ENCODE measurements around the gene MBNL3. TPM values are rescaled to one million over a fixed set of nuclear protein-coding genes. Genes with fewer than 3 reads are reported as not detected.

Gene MBNL3
- total RNA-seq, 1 experiment from 2014 or later, result 4.6 TPM

DNA sequence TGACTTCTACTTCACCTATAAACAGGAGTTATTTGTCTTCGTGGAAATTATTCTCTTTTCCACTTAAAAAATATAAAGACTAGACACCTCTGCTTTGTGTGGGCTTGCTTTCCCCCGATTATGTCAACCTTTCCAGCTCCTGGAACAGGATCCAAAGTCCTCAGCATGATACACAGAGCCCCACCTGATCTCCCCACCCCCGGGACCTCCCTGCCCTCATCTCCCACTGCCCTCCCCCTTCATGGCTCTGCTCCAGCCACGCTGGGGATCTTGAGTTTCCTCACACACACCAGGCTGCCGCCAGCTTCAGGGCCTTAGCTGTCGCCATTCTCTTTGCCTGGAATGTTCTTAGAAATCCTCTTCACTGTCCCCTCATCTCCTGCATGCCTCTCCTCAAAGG is 55.3 kb downstream of the MBNL3 start:
- intact Hi-C loops (cut with micrococcal nuclease), result no loop called here
- ChIA-PET RAD21 (ENCODE audit: low non-redundant PET in 1 of 2, low total read pairs in 2 of 2, uncharacterized antibody in 2 of 2, unreplicated experiment in 2 of 2) (no interaction called here), POLR2A (no interaction called here), CTCF (no interaction called here)
- no peak overlapping the region for H3K4me3 ChIP-seq (replicated peaks in 1 of 2; ENCODE audit: low read depth in 1 of 2, low read length in 2 of 2)
- ATAC-seq, result no peak
- H3K4me1 ChIP-seq (ENCODE audit: control insufficient read depth in 1 of 2, insufficient read depth in 2 of 2, low read length in 2 of 2), result no peaks in the 10 kb centered on the region
- H3K27ac ChIP-seq (ENCODE audit: low read depth, low read length), result no peak overlapping the region
- no peaks in the 10 kb centered on the region for H3K9me3 ChIP-seq (ENCODE audit: control insufficient read depth in 1 of 2, insufficient read depth in 1 of 2, low read depth in 1 of 2, low read length in 2 of 2)
- H3K9me2 ChIP-seq (ENCODE audit: insufficient read depth), result no peaks in the 10 kb centered on the region
- TF ChIP-seq JUND (IDR thresholded peaks at IDR 0.05), result no peak
- no peak for TF ChIP-seq ZBTB33 (IDR thresholded peaks at IDR 0.05; ENCODE audit: extremely low read depth, insufficient replicate concordance, low read length)
- no peak for TF ChIP-seq EZH2 (IDR thresholded peaks at IDR 0.05)
- no peak for TF ChIP-seq ZNF274 (IDR thresholded peaks at IDR 0.05; ENCODE audit: low read depth, low read length)
- no peak for TF ChIP-seq POLR2AphosphoS5 (IDR thresholded peaks at IDR 0.05; ENCODE audit: low read depth, low read length)
- TF ChIP-seq EZH2phosphoT487 (IDR thresholded peaks at IDR 0.05; ENCODE audit: borderline replicate concordance), result no peak
- TF ChIP-seq CBX3 (IDR thresholded peaks at IDR 0.05; ENCODE audit: low read depth), result no peak
- no peak for TF ChIP-seq SIN3A (IDR thresholded peaks at IDR 0.05; ENCODE audit: low read depth)
- TF ChIP-seq EGR1 (IDR thresholded peaks at IDR 0.05; ENCODE audit: low read depth), result no peak
- TF ChIP-seq MAX (IDR thresholded peaks at IDR 0.05), result no peak
- no peak for TF ChIP-seq ELF1 (IDR thresholded peaks at IDR 0.05; ENCODE audit: borderline replicate concordance, low read depth)
- TF ChIP-seq ATF3 (IDR thresholded peaks at IDR 0.05), result no peak
- no peak for TF ChIP-seq ZFX (IDR thresholded peaks at IDR 0.05)
- no peak for TF ChIP-seq YY1 (IDR thresholded peaks at IDR 0.05; ENCODE audit: extremely low read depth, insufficient replicate concordance, low read depth, low read length)
- no peaks in the 10 kb centered on the region for H3K79me2 ChIP-seq (ENCODE audit: insufficient read depth, low read length)
- H3K9ac ChIP-seq (ENCODE audit: low read length), result no peak overlapping the region
- no peaks in the 10 kb centered on the region for H3K27me3 ChIP-seq (ENCODE audit: insufficient read depth, low read length)
- H3K36me3 ChIP-seq (ENCODE audit: control insufficient read depth in 1 of 2, insufficient read depth in 2 of 2, low read length in 2 of 2), result no peaks in the 10 kb centered on the region
- BruUV-seq (replicated peaks), result no TSS peak
- H3K4me2 ChIP-seq (ENCODE audit: low read length), result no peak overlapping the region
- no peak for DNase-seq (ENCODE audit: low read depth, low spot score)
- no peak overlapping the region for H2AFZ ChIP-seq (ENCODE audit: low read depth, low read length, poor library complexity, severe bottlenecking)
- H4K20me1 ChIP-seq (ENCODE audit: insufficient read depth), result no peaks in the 10 kb centered on the region

Measured in HCT116 (cell line).